Upper lobe of right lung (tissue), 1 donor: ENCODE results near the gene COL4A4. TPM values are rescaled to one million over a fixed set of nuclear protein-coding genes. Genes with fewer than 3 reads are reported as not detected.

Source experiments
- ATAC-seq: fragments of 200-7000 bp; cut with Tn5 transposase; one replicate; pipeline ENCODE4 v1.9.1; 2020; ENCODE audit warnings: mild to moderate bottlenecking, moderate library complexity
- DNase-seq: peaks from one replicate; pipeline ENCODE4 v3.0.0-alpha.2; 2020
- H3K27ac ChIP-seq: fragments of 200-600 bp; one replicate; pipeline ENCODE4 v1.8.0; 2022
- H3K27me3 ChIP-seq: fragments of 200-600 bp; one replicate; pipeline ENCODE4 v1.8.0; 2022; ENCODE audit warnings: mild to moderate bottlenecking
- H3K36me3 ChIP-seq: fragments of 200-600 bp; one replicate; pipeline ENCODE4 v1.8.0; 2022
- H3K4me1 ChIP-seq: fragments of 200-600 bp; one replicate; pipeline ENCODE4 v1.8.0; 2022
- H3K4me3 ChIP-seq: fragments of 200-600 bp; one replicate; pipeline ENCODE4 v1.8.0; 2022; ENCODE audit warnings: mild to moderate bottlenecking
- H3K9me3 ChIP-seq: fragments of 200-600 bp; one replicate; pipeline ENCODE4 v1.8.0; 2022
- CTCF ChIP-seq: fragments of 200-600 bp; IDR thresholded peaks from one replicate; pipeline ENCODE4 v1.8.0; 2022; ENCODE audit warnings: antibody characterized with exemption
- intact Hi-C: fragments of 100-400 bp; cut with DNase I; formaldehyde crosslinking; loops from one replicate; pipeline ENCODE4 v1.11.0; 2022
- total RNA-seq: library from RNA; stranded (reverse); fragmentation: NEBNext Ultra II Directional; extraction: Animal tissue kit (Norgen Biotek cat#: 25700); gene quantifications from one replicate; pipeline ENCODE4 v1.2.1, GENCODE V29; 2021
- donor health status: DM: no; HTN: yes; CAD: no; lungs with severe emphysema.

COL4A4 gene
- total RNA-seq, 1 donor from 2014 or later, result 36.1 TPM

- Histone ChIP-seq H3K27me3 (no peaks in the 10 kb centered on the region), H3K9me3 (no peaks in the 10 kb centered on the region), H3K4me3 (no peak overlapping the region), H3K36me3 (no peaks in the 10 kb centered on the region), H3K27ac (no peak overlapping the region), H3K4me1 (no peaks in the 10 kb centered on the region)
- no peak for TF ChIP-seq CTCF
- DNase-seq (no peak), ATAC-seq (no peak)
- intact Hi-C loops, result no loop called here
These were observed 22.7 kb upstream of the COL4A4 start for GRCh38 chr2:227186751-227187150.

GRCh38 chr2:227185615-227186232 lies 21.7 kb upstream of the COL4A4 start:
- intact Hi-C loops, result no loop called here
- H3K4me1 ChIP-seq, result no peaks in the 10 kb centered on the region
- no peak for ATAC-seq
- TF ChIP-seq CTCF, result no peak
- H3K4me3 ChIP-seq, result no peak overlapping the region
- no peaks in the 10 kb centered on the region for H3K36me3 ChIP-seq
- no peaks in the 10 kb centered on the region for H3K27me3 ChIP-seq
- no peak for DNase-seq
- H3K9me3 ChIP-seq, result no peaks in the 10 kb centered on the region
- H3K27ac ChIP-seq, result peak overlapping the region; percentile 11

- intact Hi-C loops, result no loop called here
- ATAC-seq (peak; percentile 85), DNase-seq (no peak)
These were observed 19.8 kb upstream of the COL4A4 start for GRCh38 chr2:227183657-227184367.

GRCh38 chr2:227182765-227183164 lies 18.8 kb upstream of the COL4A4 start:
- Histone ChIP-seq H3K4me3 (no peak overlapping the region), H3K4me1 (no peaks in the 10 kb centered on the region), H3K27me3 (no peaks in the 10 kb centered on the region), H3K36me3 (no peaks in the 10 kb centered on the region), H3K9me3 (no peaks in the 10 kb centered on the region), H3K27ac (no peak overlapping the region)
- no peak for ATAC-seq
- intact Hi-C loops, result no loop called here
- no peak for TF ChIP-seq CTCF
- DNase-seq, result no peak

More at GRCh38 chr2:227183657-227184367, 19.8 kb upstream of the COL4A4 start:
- Histone ChIP-seq H3K4me3 (no peak overlapping the region), H3K9me3 (no peaks in the 10 kb centered on the region), H3K27ac (no peak overlapping the region), H3K36me3 (no peaks in the 10 kb centered on the region), H3K4me1 (no peaks in the 10 kb centered on the region), H3K27me3 (no peaks in the 10 kb centered on the region)
- no peak for TF ChIP-seq CTCF

GRCh38 chr2:227180770-227181169 lies 16.8 kb upstream of the COL4A4 start:
- Histone ChIP-seq H3K27me3 (no peaks in the 10 kb centered on the region), H3K36me3 (no peaks in the 10 kb centered on the region), H3K27ac (no peak overlapping the region), H3K4me3 (no peak overlapping the region), H3K4me1 (no peaks in the 10 kb centered on the region), H3K9me3 (no peaks in the 10 kb centered on the region)
- ATAC-seq (no peak), DNase-seq (no peak)
- TF ChIP-seq CTCF, result no peak
- intact Hi-C loops, result no loop called here
